Lower leg skin (tissue), 3 donors: Measurements from ENCODE around the gene ACY1.

Experiments
- POLR2A ChIP-seq, 2 donors: fragments of 450-650 bp; IDR thresholded peaks; one replicate each; pipeline ENCODE4 v1.6.1; 2016 to 2017; ENCODE audit warnings: antibody characterized with exemption in 2 of 2, mild to moderate bottlenecking in 1 of 2, moderate library complexity in 1 of 2
- TF ChIP-seq, protein P1 (sequence below), 3 donors: fragments of 450-650 bp; IDR thresholded peaks; one replicate each; pipeline ENCODE4 v1.5.1; 2016; ENCODE audit warnings: antibody characterized with exemption in 3 of 3, mild to moderate bottlenecking in 3 of 3, moderate library complexity in 2 of 3

DNA sequence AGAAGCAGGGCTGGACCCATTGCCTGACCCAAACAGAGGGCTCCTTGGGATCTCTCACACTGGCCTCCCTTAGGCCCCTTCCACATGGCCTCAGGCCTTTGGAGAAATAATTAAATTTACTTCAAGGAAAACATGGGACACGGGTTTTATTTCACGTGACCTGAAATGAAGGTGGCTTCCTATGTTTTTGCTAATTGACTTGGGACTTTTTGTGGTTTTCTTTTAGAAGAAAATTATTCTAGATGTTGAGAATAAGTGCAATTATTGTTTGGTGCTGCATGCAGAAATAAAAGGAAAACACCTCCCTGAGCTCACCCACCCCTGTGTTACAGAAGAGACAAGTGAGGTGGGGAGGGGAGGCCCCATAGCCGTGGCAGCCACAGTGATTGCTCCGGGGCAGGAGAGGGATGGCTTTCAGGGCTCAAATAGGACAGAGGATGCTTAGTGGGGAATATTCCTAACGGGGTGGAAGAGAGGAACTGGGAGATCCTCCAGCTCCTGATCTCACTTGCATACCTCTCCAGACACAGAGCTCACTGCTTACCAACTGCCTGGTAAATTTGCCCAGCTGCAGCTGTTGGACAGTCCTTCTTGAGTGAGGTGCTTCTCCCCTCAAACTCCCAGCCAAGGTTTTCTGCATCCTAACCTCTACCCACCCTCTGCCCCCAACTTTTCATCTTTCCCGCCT, 41.6 kb downstream of the ACY1 start:
- TF ChIP-seq, protein P1, sequence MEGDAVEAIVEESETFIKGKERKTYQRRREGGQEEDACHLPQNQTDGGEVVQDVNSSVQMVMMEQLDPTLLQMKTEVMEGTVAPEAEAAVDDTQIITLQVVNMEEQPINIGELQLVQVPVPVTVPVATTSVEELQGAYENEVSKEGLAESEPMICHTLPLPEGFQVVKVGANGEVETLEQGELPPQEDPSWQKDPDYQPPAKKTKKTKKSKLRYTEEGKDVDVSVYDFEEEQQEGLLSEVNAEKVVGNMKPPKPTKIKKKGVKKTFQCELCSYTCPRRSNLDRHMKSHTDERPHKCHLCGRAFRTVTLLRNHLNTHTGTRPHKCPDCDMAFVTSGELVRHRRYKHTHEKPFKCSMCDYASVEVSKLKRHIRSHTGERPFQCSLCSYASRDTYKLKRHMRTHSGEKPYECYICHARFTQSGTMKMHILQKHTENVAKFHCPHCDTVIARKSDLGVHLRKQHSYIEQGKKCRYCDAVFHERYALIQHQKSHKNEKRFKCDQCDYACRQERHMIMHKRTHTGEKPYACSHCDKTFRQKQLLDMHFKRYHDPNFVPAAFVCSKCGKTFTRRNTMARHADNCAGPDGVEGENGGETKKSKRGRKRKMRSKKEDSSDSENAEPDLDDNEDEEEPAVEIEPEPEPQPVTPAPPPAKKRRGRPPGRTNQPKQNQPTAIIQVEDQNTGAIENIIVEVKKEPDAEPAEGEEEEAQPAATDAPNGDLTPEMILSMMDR (IDR thresholded peaks at IDR 0.05), result no peak
- no peak for TF ChIP-seq POLR2A (IDR thresholded peaks at IDR 0.05)
